ENCODE results near the gene PRDM15. TPM values are rescaled to one million over a fixed set of nuclear protein-coding genes. Genes with fewer than 3 reads are reported as not detected.

Gene PRDM15
- total RNA-seq, 1 experiment from 2014 or later: 5.7 TPM

GRCh38 chr21:41816583-41817165 is 62.5 kb downstream of the PRDM15 start:
- no TSS peak for BruUV-seq (replicated peaks)
- DNase-seq (ENCODE audit: unreplicated experiment): peak; percentile 27
- ChIA-PET POLR2A (interaction anchor here (0.6 to 2.4 kb wide), 9 partner anchors 30 to 534 kb away, joined by 3 to 25 read pairs (median 3); no protein-coding TSS in a partner anchor), CTCF (interaction anchor here (0.5 to 3.7 kb wide), 34 partner anchors 9 to 1498 kb away, joined by 3 to 78 read pairs (median 4); no protein-coding TSS in a partner anchor)
- Mint-ChIP-seq H3K36me3 (ENCODE audit: insufficient read depth, unreplicated experiment) (peaks cover 13% of the 10 kb centered on the region), H3K27ac (ENCODE audit: low read depth, unreplicated experiment) (peak overlapping the region; percentile 31), H3K4me3 (ENCODE audit: unreplicated experiment) (no peak overlapping the region), H3K9me3 (ENCODE audit: unreplicated experiment) (no peaks in the 10 kb centered on the region), H3K27me3 (ENCODE audit: insufficient read depth, unreplicated experiment) (no peaks in the 10 kb centered on the region), H3K4me1 (ENCODE audit: insufficient read depth, unreplicated experiment) (peaks cover 9% of the 10 kb centered on the region)
- intact Hi-C loops (cut with micrococcal nuclease): loop anchor here (1.0 to 5.0 kb wide), 5 partner anchors 38 to 533 kb away; no protein-coding TSS in a partner anchor
- TF ChIP-seq CTCF (IDR thresholded peaks at IDR 0.05; ENCODE audit: unreplicated experiment): peak; percentile 32

GRCh38 chr21:41815652-41816582 is 63.2 kb downstream of the PRDM15 start:
- no TSS peak for BruUV-seq (replicated peaks)
- H3K4me3 Mint-ChIP-seq (ENCODE audit: unreplicated experiment): no peak overlapping the region
- intact Hi-C loops (cut with micrococcal nuclease): loop anchor here (5.0 kb wide), 1 partner anchor 354 kb away; no protein-coding TSS in a partner anchor
- DNase-seq (ENCODE audit: unreplicated experiment): no peak
- no peaks in the 10 kb centered on the region for H3K27me3 Mint-ChIP-seq (ENCODE audit: insufficient read depth, unreplicated experiment)
- H3K4me1 Mint-ChIP-seq (ENCODE audit: insufficient read depth, unreplicated experiment): peaks cover 9% of the 10 kb centered on the region
- H3K27ac Mint-ChIP-seq (ENCODE audit: low read depth, unreplicated experiment): no peak overlapping the region
- H3K9me3 Mint-ChIP-seq (ENCODE audit: unreplicated experiment): no peaks in the 10 kb centered on the region
- ChIA-PET POLR2A (interaction anchor here (1.0 to 2.4 kb wide), 2 partner anchors 200 to 204 kb away, joined by 3 to 25 read pairs; no protein-coding TSS in a partner anchor), CTCF (interaction anchor here (0.5 to 3.7 kb wide), 26 partner anchors 15 to 1498 kb away, joined by 3 to 78 read pairs (median 4); no protein-coding TSS in a partner anchor)
- peaks cover 13% of the 10 kb centered on the region for H3K36me3 Mint-ChIP-seq (ENCODE audit: insufficient read depth, unreplicated experiment)
- no peak for TF ChIP-seq CTCF (IDR thresholded peaks at IDR 0.05; ENCODE audit: unreplicated experiment)

GRCh38 chr21:41813226-41813625 is 65.9 kb downstream of the PRDM15 start:
- Mint-ChIP-seq H3K27me3 (ENCODE audit: insufficient read depth, unreplicated experiment) (no peaks in the 10 kb centered on the region), H3K4me1 (ENCODE audit: insufficient read depth, unreplicated experiment) (peaks cover 9% of the 10 kb centered on the region), H3K27ac (ENCODE audit: low read depth, unreplicated experiment) (no peak overlapping the region), H3K4me3 (ENCODE audit: unreplicated experiment) (no peak overlapping the region), H3K9me3 (ENCODE audit: unreplicated experiment) (no peaks in the 10 kb centered on the region), H3K36me3 (ENCODE audit: insufficient read depth, unreplicated experiment) (peaks cover 13% of the 10 kb centered on the region)
- TF ChIP-seq CTCF (IDR thresholded peaks at IDR 0.05; ENCODE audit: unreplicated experiment): no peak
- no peak for DNase-seq (ENCODE audit: unreplicated experiment)
- POLR2A ChIA-PET: no interaction called here
- BruUV-seq (replicated peaks): no TSS peak
- CTCF ChIA-PET: no interaction called here
- intact Hi-C loops (cut with micrococcal nuclease): no loop called here

GRCh38 chr21:41812679-41813078 is 66.5 kb downstream of the PRDM15 start:
- H3K4me3 Mint-ChIP-seq (ENCODE audit: unreplicated experiment): no peak overlapping the region
- no peaks in the 10 kb centered on the region for H3K27me3 Mint-ChIP-seq (ENCODE audit: insufficient read depth, unreplicated experiment)
- intact Hi-C loops (cut with micrococcal nuclease): no loop called here
- peaks cover 9% of the 10 kb centered on the region for H3K4me1 Mint-ChIP-seq (ENCODE audit: insufficient read depth, unreplicated experiment)
- peaks cover 13% of the 10 kb centered on the region for H3K36me3 Mint-ChIP-seq (ENCODE audit: insufficient read depth, unreplicated experiment)
- no peaks in the 10 kb centered on the region for H3K9me3 Mint-ChIP-seq (ENCODE audit: unreplicated experiment)
- POLR2A ChIA-PET: no interaction called here
- CTCF ChIA-PET: no interaction called here
- H3K27ac Mint-ChIP-seq (ENCODE audit: low read depth, unreplicated experiment): no peak overlapping the region
- BruUV-seq (replicated peaks): no TSS peak
- TF ChIP-seq CTCF (IDR thresholded peaks at IDR 0.05; ENCODE audit: unreplicated experiment): no peak
- no peak for DNase-seq (ENCODE audit: unreplicated experiment)

Data from MCF 10A (cell line).